IPS-NIHi7 (cell line): ENCODE results near the gene COG5.

Experiments
- DNase-seq: peaks from one replicate; pipeline ENCODE4 v3.0.0; 2012; ENCODE audit warnings: mixed read lengths; ENCODE audit errors: extremely low spot score

The COG5 gene

GRCh38 chr7:107463139-107464078, 100.3 kb downstream of the COG5 start:
- peak; percentile 68 for DNase-seq

- DNase-seq = no peak
Observed at GRCh38 chr7:107461938-107462533, 101.7 kb downstream of the COG5 start.

DNA sequence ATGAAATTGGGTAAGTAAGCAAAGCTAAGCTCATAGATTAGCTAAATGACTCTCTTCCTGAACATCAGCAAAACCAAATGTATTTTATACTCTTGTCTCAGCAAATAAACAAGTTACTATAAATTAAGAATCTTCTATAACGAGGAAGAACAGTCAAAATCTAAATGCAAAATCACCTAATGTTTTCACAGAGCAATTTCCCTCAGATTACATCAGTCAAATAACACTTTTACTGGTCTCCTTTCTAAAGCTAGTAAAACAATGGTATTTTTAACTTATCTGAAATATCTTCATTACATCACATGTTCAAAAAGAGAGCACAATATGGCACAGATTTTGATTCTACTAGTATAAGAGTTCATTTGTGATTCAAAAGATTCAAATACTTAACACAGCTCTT, 110.3 kb downstream of the COG5 start:
- no peak for DNase-seq

GRCh38 chr7:107450970-107451369, 112.8 kb downstream of the COG5 start:
- no peak for DNase-seq

- DNase-seq = no peak
Observed at GRCh38 chr7:107446988-107447387, 116.7 kb downstream of the COG5 start.

GRCh38 chr7:107446531-107446930, 117.2 kb downstream of the COG5 start:
- no peak for DNase-seq

- DNase-seq = no peak
Observed at GRCh38 chr7:107442678-107443077, 121.0 kb downstream of the COG5 start.

GRCh38 chr7:107441581-107442422, 121.9 kb downstream of the COG5 start:
- DNase-seq = no peak

DNA sequence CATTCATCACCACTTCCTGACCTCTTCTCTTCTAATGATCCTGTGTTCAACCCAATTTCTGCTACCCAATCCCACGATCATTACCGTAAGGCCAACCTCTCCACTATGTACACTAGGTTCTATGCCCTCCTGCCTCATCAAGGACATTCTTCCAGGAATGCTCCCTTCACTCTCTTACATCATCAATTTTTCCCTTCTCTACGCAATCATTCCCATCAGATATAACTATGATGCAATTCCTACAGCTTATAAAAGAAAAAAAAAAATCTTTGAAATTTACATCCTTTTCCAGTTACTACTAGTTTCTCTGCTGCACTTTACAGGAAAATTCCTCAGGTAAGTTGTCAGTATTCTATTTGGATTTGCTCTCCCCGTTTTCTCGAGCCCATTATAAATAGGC, 124.7 kb downstream of the COG5 start:
- no peak for DNase-seq

GRCh38 chr7:107435749-107436148, 128.0 kb downstream of the COG5 start:
- DNase-seq = no peak

GRCh38 chr7:107432261-107432660, 131.5 kb downstream of the COG5 start:
- DNase-seq = no peak

GRCh38 chr7:107430057-107430456, 133.7 kb downstream of the COG5 start:
- no peak for DNase-seq

DNA sequence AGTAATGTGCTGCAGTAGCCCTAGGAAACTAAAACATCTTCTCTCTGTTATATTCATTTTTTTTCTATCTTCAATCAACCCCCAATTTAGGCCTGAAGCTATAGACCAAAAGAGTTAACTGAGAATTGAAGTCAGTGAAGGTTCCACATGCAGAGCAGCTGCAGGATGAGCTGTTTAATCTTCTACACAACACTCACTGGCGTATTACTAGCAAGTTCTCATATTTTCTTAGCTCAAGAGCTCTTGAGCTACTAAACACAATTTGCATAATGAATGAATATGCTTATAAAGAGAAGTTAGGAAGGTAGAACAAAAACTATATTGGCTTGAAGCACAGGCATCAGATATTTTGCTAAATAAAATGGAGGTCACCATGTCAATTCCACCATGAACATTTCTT, 135.1 kb downstream of the COG5 start:
- no peak for DNase-seq

DNA sequence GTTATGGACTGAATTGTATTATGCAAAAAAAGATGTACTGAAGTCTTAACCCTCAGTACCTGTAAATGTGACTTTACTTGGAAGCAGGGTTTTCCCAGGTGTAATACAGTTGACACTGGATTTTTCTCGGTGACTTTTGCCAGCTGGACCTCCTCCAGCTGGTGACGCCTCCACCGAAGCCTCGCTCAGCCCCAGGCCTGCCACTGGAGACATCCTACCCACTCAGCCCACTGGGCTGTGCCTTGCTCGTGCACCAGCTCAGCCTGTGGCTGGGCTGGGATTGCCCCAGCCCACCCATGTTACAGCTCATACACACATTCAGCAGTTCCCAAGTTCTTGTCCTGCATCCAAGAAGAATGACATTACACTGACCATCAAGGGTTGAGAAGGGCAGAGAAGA, 136.3 kb downstream of the COG5 start:
- no peak for DNase-seq

DNA sequence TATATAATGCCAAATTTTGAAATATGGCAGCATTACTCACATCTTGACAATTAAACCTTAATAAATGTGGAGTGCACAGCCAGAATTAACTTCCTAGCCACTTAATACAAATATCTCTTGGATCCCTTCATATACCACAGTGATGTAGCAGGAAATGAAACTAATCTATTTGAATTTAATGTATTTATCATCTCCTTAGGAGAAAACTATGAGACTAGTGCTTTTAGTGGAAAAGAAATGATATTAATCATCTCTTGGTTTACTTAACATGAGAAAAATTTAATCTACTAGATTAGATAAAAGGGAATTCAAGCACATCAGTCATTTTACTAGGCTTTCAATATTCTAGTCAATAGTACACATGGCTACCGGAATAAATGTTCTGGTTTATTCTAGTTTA, 149.5 kb downstream of the COG5 start:
- DNase-seq = no peak

DNA sequence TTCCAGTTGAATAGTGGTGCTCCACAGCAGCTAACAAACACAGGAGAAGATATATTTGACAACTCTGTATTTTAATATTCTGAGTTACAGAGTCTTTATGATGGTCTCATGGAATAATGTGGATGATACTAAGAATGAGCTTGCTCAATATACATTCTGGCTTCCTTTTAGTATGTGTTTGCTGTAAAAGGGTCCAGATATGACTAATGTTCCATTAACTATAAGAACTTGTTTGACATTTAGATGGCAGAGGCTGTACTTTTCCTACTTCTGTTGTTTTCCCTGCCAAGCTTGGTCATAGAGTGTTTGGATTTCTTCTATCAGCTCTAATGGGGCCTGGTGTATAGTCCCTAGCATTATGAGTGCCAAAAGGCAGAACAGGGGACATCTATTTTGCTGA, 155.4 kb downstream of the COG5 start:
- DNase-seq = no peak

GRCh38 chr7:107405559-107405958, 158.2 kb downstream of the COG5 start:
- no peak for DNase-seq

GRCh38 chr7:107404740-107405537, 158.8 kb downstream of the COG5 start:
- DNase-seq = peak; percentile 16

DNA sequence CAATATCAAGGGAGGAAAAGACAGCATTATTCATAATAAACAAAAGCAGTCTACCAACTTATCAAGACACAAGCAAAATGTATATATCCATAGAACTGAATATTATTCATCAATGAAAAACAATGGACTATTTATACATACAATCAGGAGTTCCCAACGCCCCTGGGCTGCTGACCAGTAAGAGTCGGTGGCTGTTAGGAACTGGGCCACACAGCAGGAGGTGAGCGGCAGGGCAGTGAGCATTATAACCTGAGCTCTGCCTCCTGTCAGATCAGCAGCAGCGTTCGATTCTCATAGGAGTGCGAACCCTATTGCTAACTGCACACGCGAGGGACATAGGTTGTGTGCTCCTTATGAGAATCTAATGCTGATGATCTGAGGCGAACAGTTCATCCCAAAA, 165.6 kb downstream of the COG5 start:
- DNase-seq = no peak

- no peak for DNase-seq
Observed at GRCh38 chr7:107396990-107397389, 166.7 kb downstream of the COG5 start.

- no peak for DNase-seq
Observed at GRCh38 chr7:107396081-107396480, 167.6 kb downstream of the COG5 start.

GRCh38 chr7:107394831-107395230, 168.9 kb downstream of the COG5 start:
- no peak for DNase-seq
